H1 (cell line): ENCODE measurements around the gene TBC1D10A. TPM values are rescaled to one million over a fixed set of nuclear protein-coding genes. Genes with fewer than 3 reads are reported as not detected.
A peak's percentile ranks its signal among the peaks of the same experiment; 100 is the strongest.

Experiments used
- CTCF ChIA-PET: fragments of 300-600 bp; sonication (Branson Sonifier 250); formaldehyde crosslinking; loops from one replicate; lab custom pipeline; 2021; ENCODE audit not compliant: partially characterized antibody; lab: Charles Lee
- POLR2A ChIA-PET: fragments of 300-600 bp; sonication (Branson Sonifier 250); formaldehyde crosslinking; loops from one replicate; lab custom pipeline; 2021; ENCODE audit warnings: inconsistent platforms; ENCODE audit not compliant: partially characterized antibody; lab: Charles Lee
- DNase-seq, 2 experiments: peaks; one replicate each; pipeline versions ENCODE4 v3.0.0 to v3.0.0-alpha.2; 2010 to 2022; ENCODE audit warnings: low spot score in 2 of 2, low read depth in 1 of 2, mixed read lengths in 1 of 2
- FAIRE-seq: peaks from 2 replicates; lab custom pipeline; 2011; peaks lifted over from hg19 to GRCh38; lab: Jason Lieb, UNC
- H2AFZ ChIP-seq: 2 replicates; pipeline ENCODE4 v1.8.1; 2012; ENCODE audit warnings: low read length, inconsistent platforms
- H2AK5ac ChIP-seq: 2 replicates; pipeline ENCODE4 v1.6.1; 2013; ENCODE audit warnings: low read depth, low read length
- H2BK120ac ChIP-seq: replicated peaks from 2 replicates; pipeline ENCODE3; 2013; ENCODE audit warnings: low read depth, low read length, inconsistent platforms
- H2BK12ac ChIP-seq: 2 replicates; pipeline ENCODE4 v1.6.1; 2013; ENCODE audit warnings: low read depth, low read length
- H2BK15ac ChIP-seq: 2 replicates; pipeline ENCODE4 v1.6.1; 2013; ENCODE audit warnings: low read length
- H2BK20ac ChIP-seq: 2 replicates; pipeline ENCODE4 v1.6.1; 2013; ENCODE audit warnings: low read length
- H2BK5ac ChIP-seq: 2 replicates; pipeline ENCODE4 v1.6.1; 2013; ENCODE audit warnings: low read depth, low read length
- H3K14ac ChIP-seq: 2 replicates; pipeline ENCODE4 v1.6.1; 2013; ENCODE audit warnings: inconsistent platforms; ENCODE audit not compliant: insufficient read length
- H3K18ac ChIP-seq: 2 replicates; pipeline ENCODE4 v1.6.1; 2013; ENCODE audit warnings: low read length; ENCODE audit errors: extremely low read depth
- H3K23ac ChIP-seq: 2 replicates; pipeline ENCODE4 v1.6.1; 2013; ENCODE audit warnings: inconsistent platforms; ENCODE audit not compliant: insufficient read length
- H3K23me2 ChIP-seq: 2 replicates; pipeline ENCODE4 v1.6.1; 2013; ENCODE audit warnings: low read depth, low read length
- H3K27ac ChIP-seq: 2 replicates; pipeline ENCODE4 v1.6.1; 2011; ENCODE audit warnings: low read depth, low read length, inconsistent platforms
- H3K27me3 ChIP-seq, 4 experiments: replicated peaks in 1 of 4; 1 replicate in 1 of 4; 2 replicates in 3 of 4; pipeline versions ENCODE4 v1.6.1 to v1.8.1; 2011 to 2013; ENCODE audit warnings: low read length in 3 of 4, mild to moderate bottlenecking in 3 of 4, inconsistent platforms in 2 of 4, mixed read lengths in 2 of 4, moderate library complexity in 1 of 4; ENCODE audit not compliant: control insufficient read depth in 3 of 4, insufficient read depth in 3 of 4; ENCODE audit errors: extremely low read depth in 1 of 4
- H3K36me3 ChIP-seq, 4 experiments: 2 replicates each; pipeline versions ENCODE4 v1.6.1 to v1.8.1; 2011 to 2013; ENCODE audit warnings: mild to moderate bottlenecking in 4 of 4, low read length in 3 of 4, moderate library complexity in 2 of 4, control low read depth in 1 of 4, inconsistent platforms in 1 of 4; ENCODE audit not compliant: insufficient read depth in 4 of 4, control insufficient read depth in 2 of 4
- H3K4ac ChIP-seq: replicated peaks from 2 replicates; pipeline ENCODE3; 2013; ENCODE audit warnings: low read length, low read depth, mixed read lengths, inconsistent platforms; ENCODE audit not compliant: insufficient read length
- H3K4me1 ChIP-seq, 4 experiments: replicated peaks in 1 of 4; 1 replicate in 1 of 4; 2 replicates in 3 of 4; pipeline versions ENCODE4 v1.6.1 to v1.8.1; 2011 to 2013; ENCODE audit warnings: low read length in 3 of 4, inconsistent platforms in 2 of 4, mixed read lengths in 1 of 4; ENCODE audit not compliant: insufficient read depth in 4 of 4, control insufficient read depth in 3 of 4
- H3K4me2 ChIP-seq, 2 experiments: 2 replicates each; pipeline versions ENCODE4 v1.6.1 to v1.8.1; 2011 to 2013; ENCODE audit warnings: low read depth in 2 of 2, low read length in 2 of 2, control low read depth in 1 of 2, inconsistent platforms in 1 of 2, mild to moderate bottlenecking in 1 of 2; ENCODE audit not compliant: insufficient read depth in 1 of 2
- H3K4me3 ChIP-seq, 4 experiments: fragments of 200-600, 300-600 bp in 1 of 4; sonication (generic), shearing (Covaris generic), sonication (Bioruptor Twin) in 1 of 4; 2 replicates each; pipeline versions ENCODE4 v1.5.1 to v1.8.1; 2011 to 2016; ENCODE audit warnings: low read length in 4 of 4, low read depth in 3 of 4, control low read depth in 2 of 4, inconsistent platforms in 2 of 4, mild to moderate bottlenecking in 2 of 4, mixed read lengths in 1 of 4, moderate library complexity in 1 of 4; ENCODE audit not compliant: insufficient read depth in 2 of 4; ENCODE audit errors: extremely low read depth in 1 of 4
- H3K56ac ChIP-seq: replicated peaks from 2 replicates; pipeline ENCODE3; 2013; ENCODE audit warnings: low read depth, mild to moderate bottlenecking, mixed read lengths, low read length, inconsistent platforms; ENCODE audit not compliant: insufficient read length
- H3K79me1 ChIP-seq: 2 replicates; pipeline ENCODE4 v1.6.1; 2013; ENCODE audit warnings: low read depth, low read length, control low read depth
- H3K79me2 ChIP-seq, 2 experiments: 2 replicates each; pipeline versions ENCODE4 v1.6.1 to v1.8.1; 2012 to 2013; ENCODE audit warnings: low read length in 2 of 2, mild to moderate bottlenecking in 2 of 2, inconsistent platforms in 1 of 2; ENCODE audit not compliant: insufficient read depth in 2 of 2, control insufficient read depth in 1 of 2
- H3K9ac ChIP-seq, 4 experiments: replicated peaks in 1 of 4; 1 replicate in 1 of 4; 2 replicates in 3 of 4; pipeline versions ENCODE4 v1.6.1 to v1.8.1; 2011 to 2013; ENCODE audit warnings: low read depth in 3 of 4, low read length in 3 of 4, control low read depth in 2 of 4, mild to moderate bottlenecking in 2 of 4, moderate library complexity in 2 of 4, inconsistent platforms in 1 of 4; ENCODE audit errors: extremely low read depth in 1 of 4
- H3K9me3 ChIP-seq, 2 experiments: 2 replicates each; pipeline versions ENCODE4 v1.6.1 to v1.8.1; 2012 to 2013; ENCODE audit warnings: mild to moderate bottlenecking in 2 of 2, moderate library complexity in 2 of 2, control low read depth in 1 of 2, inconsistent platforms in 1 of 2, low read depth in 1 of 2, low read length in 1 of 2, mixed read lengths in 1 of 2; ENCODE audit not compliant: insufficient read depth in 2 of 2
- H4K20me1 ChIP-seq, 2 experiments: replicated peaks in 1 of 2; 2 replicates each; pipeline versions ENCODE3 to v1.8.1; 2011 to 2013; ENCODE audit warnings: inconsistent platforms in 2 of 2, low read length in 2 of 2, mild to moderate bottlenecking in 1 of 2; ENCODE audit not compliant: insufficient read depth in 2 of 2, control insufficient read depth in 1 of 2
- H4K5ac ChIP-seq: 2 replicates; pipeline ENCODE4 v1.6.1; 2013; ENCODE audit warnings: low read length, low read depth, mixed read lengths, inconsistent platforms; ENCODE audit not compliant: insufficient read length
- H4K8ac ChIP-seq: 2 replicates; pipeline ENCODE4 v1.8.0; 2013; ENCODE audit warnings: mild to moderate bottlenecking, moderate library complexity, low read length, inconsistent platforms; ENCODE audit not compliant: insufficient read depth; ENCODE audit errors: extremely low read depth
- H4K91ac ChIP-seq: replicated peaks from 2 replicates; pipeline ENCODE3; 2013; ENCODE audit warnings: low read length, mixed read lengths, inconsistent platforms; ENCODE audit not compliant: insufficient read length
- ASH2L ChIP-seq: fragments of 200-600, 300-600 bp; sonication (generic); IDR thresholded peaks from one replicate; pipeline ENCODE4 v1.7.1; 2017; ENCODE audit warnings: low read length
- CTCF ChIP-seq, 3 experiments: IDR thresholded peaks; 1 replicate in 2 of 3; 2 replicates in 1 of 3; pipeline versions ENCODE4 v1.5.1 to v1.6.1; 2011; ENCODE audit warnings: low read length in 3 of 3, mild to moderate bottlenecking in 3 of 3, inconsistent platforms in 2 of 3, low read depth in 1 of 3, moderate library complexity in 1 of 3; ENCODE audit not compliant: insufficient read depth in 1 of 3; ENCODE audit errors: control extremely low read depth in 1 of 3
- FOSL1 ChIP-seq: IDR thresholded peaks from 2 replicates; pipeline ENCODE4 v1.6.1; 2011; ENCODE audit warnings: mild to moderate bottlenecking, low read depth, low read length, moderate library complexity; ENCODE audit not compliant: insufficient read depth
- RAD21 ChIP-seq, 2 experiments: IDR thresholded peaks in 1 of 2; conservative IDR thresholded peaks in 1 of 2; 2 replicates each; pipeline ENCODE4 v1.6.1; 2011; ENCODE audit warnings: low read depth in 2 of 2, low read length in 2 of 2, improper control_type of control experiment in 1 of 2, inconsistent platforms in 1 of 2, mild to moderate bottlenecking in 1 of 2, moderate library complexity in 1 of 2
- WGBS, 2 experiments: shearing (Covaris generic) in 1 of 2; methylation state at CpG; one replicate each; pipeline versions ENCODE4 v1.1.6 to v1.1.7; 2013 to 2015; ENCODE audit warnings: low lambda C conversion rate in 2 of 2, mixed read lengths in 2 of 2, inconsistent platforms in 1 of 2, low coverage in 1 of 2, missing lambda C conversion rate in 1 of 2; ENCODE audit not compliant: insufficient replicate concordance in 2 of 2, insufficient coverage in 1 of 2, insufficient read length in 1 of 2; ENCODE audit errors: extremely low coverage in 1 of 2, missing lambda C conversion rate in 1 of 2; 5-methylcytosine and 5-hydroxymethylcytosine counted together
- polyA plus RNA-seq, 7 experiments: library from polyadenylated mRNA; depleted of rRNA in 3 of 7; stranded (reverse) in 5 of 7; unstranded in 2 of 7; fragments of >200 nt in 5 of 7; fragments of 200-250 nt in 2 of 7; gene quantifications; 1 replicate in 5 of 7; 2 replicates in 1 of 7; 4 replicates in 1 of 7; pipeline versions ENCODE4 v1.2.1 to v1.2.3, GENCODE V29; 2011 to 2013; ENCODE audit warnings: missing spikeins in 2 of 7, mixed read lengths in 2 of 7
- total RNA-seq: library from RNA; stranded (reverse); fragmentation: NEBNext Ultra II Directional; extraction: Animal tissue kit (Norgen Biotek cat#: 25700); gene quantifications from 2 replicates; pipeline ENCODE4 v1.2.1, GENCODE V29; 2021
- TF ChIP-seq, protein P1 (sequence below): IDR thresholded peaks from 2 replicates; pipeline ENCODE4 v1.6.1; 2012; ENCODE audit warnings: inconsistent platforms

The TBC1D10A gene
- total and polyA plus RNA-seq, 2 of the 8 experiments (the other 6 are each of a cell fraction or from before 2014, with no cell fraction given): 5.4 to 7.0 TPM

DNA sequence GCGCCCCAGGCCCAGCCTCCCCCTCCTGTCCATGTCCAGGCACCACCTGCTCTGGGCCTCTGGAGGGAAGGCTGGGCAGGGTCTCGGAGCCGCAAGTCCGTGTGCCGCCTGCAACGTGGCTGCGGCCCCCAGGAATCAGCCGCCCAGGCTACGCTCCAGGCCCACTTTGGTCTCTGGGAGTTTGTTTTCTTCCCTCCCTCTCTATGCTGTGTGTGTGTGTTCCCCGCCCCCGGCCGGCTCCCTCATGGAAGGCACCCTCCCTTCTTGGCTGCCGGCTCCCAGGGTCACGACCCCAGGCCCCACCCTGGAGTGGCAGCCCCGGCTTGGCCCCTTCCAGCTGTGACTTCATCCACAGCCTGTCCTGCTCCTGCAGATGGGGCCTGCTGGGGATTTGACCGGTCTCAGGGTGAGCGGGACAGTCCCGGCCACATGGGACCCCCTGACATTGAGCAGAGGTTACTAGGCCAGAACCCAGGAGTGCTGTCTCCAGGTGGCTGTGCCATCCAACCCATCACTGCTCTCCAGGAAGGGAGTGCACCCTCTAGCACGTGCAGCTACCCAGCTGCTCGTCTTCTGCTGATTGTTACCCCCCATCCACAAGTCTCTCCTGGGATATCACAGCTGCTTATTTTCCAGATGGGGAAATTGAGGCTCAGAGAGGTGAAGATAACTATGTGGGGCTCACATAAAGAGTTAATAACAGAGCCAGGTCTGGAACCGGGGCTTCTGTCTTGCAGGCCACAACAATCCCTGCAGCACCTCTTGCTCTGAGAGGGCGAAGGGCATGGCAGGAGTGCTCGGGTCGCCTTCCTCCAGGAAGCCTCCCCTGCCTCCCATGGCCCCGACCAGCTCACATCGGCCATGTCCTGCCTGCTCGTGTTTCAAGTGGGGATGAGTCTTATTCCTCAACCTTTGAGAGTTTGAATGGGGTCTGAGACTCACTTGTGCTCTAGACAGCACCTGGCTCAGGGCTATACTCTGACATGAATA, 77.4 kb downstream of the TBC1D10A start:
- no peak overlapping the region for H3K27ac ChIP-seq
- no peak overlapping the region for H3K56ac ChIP-seq
- no peak overlapping the region for H2BK120ac ChIP-seq
- no peak overlapping the region for H3K9ac ChIP-seq
- no peaks in the 10 kb centered on the region for H3K79me2 ChIP-seq
- POLR2A ChIA-PET: interaction anchor here (0.6 to 2.4 kb wide), 3 partner anchors 11 to 39 kb away, joined by 3 to 7 read pairs (median 3); no protein-coding TSS in a partner anchor
- H4K5ac ChIP-seq: no peak overlapping the region
- WGBS, 2 experiments: 86% methylated on average over 25 of the region's 27 CpGs; no CpG with 5 or more reads in 1 of the 2 experiments
- H3K4me1 ChIP-seq: peaks cover 4 to 26% (median 15%) of the 10 kb centered on the region in 4 experiments
- H3K79me1 ChIP-seq: no peaks in the 10 kb centered on the region; the same call in none of the 2 replicates
- CTCF ChIA-PET: interaction anchor here (0.8 to 2.1 kb wide), 6 partner anchors 11 to 181 kb away, joined by 3 to 8 read pairs (median 3); no protein-coding TSS in a partner anchor
- H2BK12ac ChIP-seq: peak overlapping the region; percentile 75; the same call in 1 of the 2 replicates
- no peak overlapping the region for H3K14ac ChIP-seq
- no peak for FAIRE-seq
- H3K4me3 ChIP-seq: no peak overlapping the region
- no peaks in the 10 kb centered on the region for H3K36me3 ChIP-seq
- H2AK5ac ChIP-seq: no peak overlapping the region
- H3K9me3 ChIP-seq: no peaks in the 10 kb centered on the region
- no peak overlapping the region; the same call in 1 of the 2 replicates for H3K18ac ChIP-seq
- no peak overlapping the region for H3K4ac ChIP-seq
- peak overlapping the region; percentile 81 for H2BK15ac ChIP-seq
- no peak for DNase-seq
- no peaks in the 10 kb centered on the region; a peak in 2 of 7 replicates for H3K27me3 ChIP-seq
- no peak overlapping the region for H3K23ac ChIP-seq
- peaks cover 12% of the 10 kb centered on the region; the same call in 1 of the 2 replicates for H3K23me2 ChIP-seq
- 0 out of 2 replicates have a peak overlapping the region, but pooled peaks have one; percentile 48 for H2BK20ac ChIP-seq
- H4K8ac ChIP-seq: no peak overlapping the region
- H2BK5ac ChIP-seq: no peak overlapping the region
- H4K91ac ChIP-seq: no peak overlapping the region
- H4K20me1 ChIP-seq: peaks cover 0 to 2% of the 10 kb centered on the region in 2 experiments
- no peak overlapping the region for H2AFZ ChIP-seq
- no peak overlapping the region for H3K4me2 ChIP-seq
- TF ChIP-seq FOSL1 (no peak), RAD21 (IDR thresholded peaks at IDR 0.05 in 1 of 2, conservative IDR thresholded peaks at IDR 0.05 in 1 of 2; ENCODE audit: low read depth in 2 of 2, low read length in 2 of 2) (no peak), CTCF (IDR thresholded peaks at IDR 0.05; ENCODE audit: control extremely low read depth in 1 of 3, insufficient read depth in 1 of 3, low read depth in 1 of 3, low read length in 3 of 3) (no peak), ASH2L (no peak)
- TF ChIP-seq, protein P1, sequence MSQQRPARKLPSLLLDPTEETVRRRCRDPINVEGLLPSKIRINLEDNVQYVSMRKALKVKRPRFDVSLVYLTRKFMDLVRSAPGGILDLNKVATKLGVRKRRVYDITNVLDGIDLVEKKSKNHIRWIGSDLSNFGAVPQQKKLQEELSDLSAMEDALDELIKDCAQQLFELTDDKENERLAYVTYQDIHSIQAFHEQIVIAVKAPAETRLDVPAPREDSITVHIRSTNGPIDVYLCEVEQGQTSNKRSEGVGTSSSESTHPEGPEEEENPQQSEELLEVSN: no peak
